ENCODE data around the gene PDCL2.

- TF ChIP-seq CTCF (IDR thresholded peaks at IDR 0.05; ENCODE audit: insufficient read depth, low read length, poor library complexity, severe bottlenecking), result no peak
- TF ChIP-seq EZH2phosphoT487 (conservative IDR thresholded peaks at IDR 0.05; ENCODE audit: low read length), result no peak
These were observed 20.2 kb downstream of the PDCL2 start for GRCh38 chr4:55571806-55572205.

Data from SU-DHL-6 (cell line).